Amygdala (tissue), 56 donors: ENCODE measurements around the gene ANO2.
A peak's percentile ranks its signal among the peaks of the same experiment; 100 is the strongest.

Source experiments
- DNase-seq, 56 donors: peaks; one replicate each; lab custom pipeline; 2025; lab: John Stamatoyannopoulos, UW

The ANO2 gene

DNA sequence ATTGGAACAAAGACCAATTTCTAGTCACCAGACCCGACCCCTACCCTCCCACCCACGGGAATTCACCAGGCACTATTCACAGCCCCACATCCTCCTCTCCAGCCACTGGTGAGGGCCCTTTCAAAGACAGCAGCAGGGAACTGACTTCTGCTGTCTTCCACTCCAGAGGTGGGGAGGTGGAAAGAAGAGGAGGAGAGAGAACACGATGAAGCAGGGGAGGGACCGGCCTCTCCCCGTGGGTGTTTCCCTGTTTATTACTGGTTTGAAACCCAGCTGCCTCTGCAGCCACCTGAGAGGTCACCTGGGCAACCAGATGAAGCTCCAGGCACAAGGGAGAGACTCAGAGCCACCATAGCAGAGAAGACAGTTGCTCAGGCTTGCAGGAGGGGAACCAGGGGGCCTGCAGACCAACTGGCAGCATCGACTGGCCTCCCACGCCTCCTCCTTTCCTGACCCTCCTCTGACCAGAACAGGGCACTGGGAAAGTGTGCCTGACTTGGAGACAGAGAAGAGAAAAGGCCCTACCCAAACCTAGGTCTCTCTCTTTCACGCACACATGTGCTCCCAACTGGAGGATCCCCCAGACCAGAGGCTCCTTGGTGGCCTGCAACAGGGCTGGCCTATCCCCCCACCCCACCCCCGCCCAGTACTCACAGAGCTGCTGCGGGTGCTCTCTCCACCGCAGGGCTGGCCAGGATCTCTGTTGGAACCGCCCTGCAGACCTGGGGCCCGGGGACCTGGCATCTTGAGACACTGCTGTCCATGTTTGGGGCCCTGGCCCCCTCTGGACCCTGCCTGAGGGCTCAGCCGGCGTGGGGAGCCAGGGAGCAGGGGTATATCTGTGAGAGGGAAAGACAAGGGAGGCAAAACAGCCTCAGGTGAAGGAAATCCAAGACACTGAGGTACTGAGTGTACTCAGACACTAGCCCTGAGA is 22.8 kb downstream of the ANO2 start:
- DNase-seq = no peak

DNA sequence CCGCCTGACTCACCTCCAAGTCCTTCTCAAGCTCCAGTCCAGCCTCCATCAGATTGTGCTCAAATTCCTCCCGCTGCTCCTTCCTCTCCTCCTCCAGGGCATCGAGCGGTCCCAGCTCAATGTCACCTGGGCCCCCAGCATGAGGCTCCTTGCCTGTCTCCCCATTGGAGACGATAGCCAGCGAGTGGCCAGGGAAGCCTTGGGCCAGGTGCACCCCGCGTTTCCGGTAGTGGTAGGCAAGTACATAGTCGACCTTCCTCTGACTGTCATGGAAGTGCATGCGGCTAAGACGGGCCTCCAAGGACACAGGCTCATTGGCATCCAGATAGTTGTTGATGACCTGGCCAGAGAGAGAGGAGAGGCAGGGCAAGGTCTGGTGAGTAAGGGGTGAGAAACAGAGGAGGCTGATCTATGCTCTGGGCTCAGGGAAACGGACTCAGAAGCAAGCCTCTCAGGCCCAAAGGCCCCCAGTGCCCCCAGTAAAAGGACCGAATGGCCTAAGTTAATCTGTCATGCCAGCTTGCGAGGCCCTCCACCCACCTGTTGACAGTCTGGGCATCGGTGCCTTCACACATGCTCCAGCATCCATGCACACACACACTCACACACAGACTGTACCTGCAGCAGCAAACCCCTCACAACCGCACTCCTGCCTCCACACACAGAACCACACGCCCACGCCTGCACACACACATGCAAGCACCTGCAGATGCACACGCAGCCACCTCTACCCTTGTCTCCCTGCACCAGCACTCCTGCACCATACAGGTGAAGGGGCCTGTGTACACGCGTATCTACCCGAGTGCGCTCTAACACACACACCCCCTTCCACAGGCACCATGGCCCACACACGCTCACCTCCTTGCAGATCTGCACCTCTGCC is 23.8 kb downstream of the ANO2 start:
- no peak for DNase-seq

DNA sequence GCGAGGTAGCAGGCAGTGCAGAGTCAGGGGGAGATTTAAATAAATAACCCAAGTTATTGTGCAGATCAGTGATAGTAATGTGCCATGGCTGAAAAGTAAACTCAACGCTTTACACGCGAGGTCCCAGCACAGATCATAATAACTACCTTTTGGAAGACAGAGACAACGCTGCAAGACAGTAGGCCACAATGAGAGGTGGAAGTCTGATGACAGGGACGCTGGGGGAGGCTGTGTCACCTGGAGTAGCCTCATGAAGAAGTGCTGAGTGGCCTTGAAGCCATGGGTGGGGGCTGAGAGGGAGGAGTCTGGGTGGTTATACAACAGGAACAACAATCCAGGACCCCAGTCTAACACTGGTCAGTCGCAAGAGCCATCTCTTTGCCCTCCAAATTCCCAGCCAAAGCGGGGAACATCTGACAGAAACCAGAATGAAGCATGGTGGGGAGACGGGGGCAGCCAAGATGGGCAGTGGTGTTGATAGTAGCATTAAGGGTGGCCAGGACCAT is 28.2 kb downstream of the ANO2 start:
- DNase-seq = no peak

DNA sequence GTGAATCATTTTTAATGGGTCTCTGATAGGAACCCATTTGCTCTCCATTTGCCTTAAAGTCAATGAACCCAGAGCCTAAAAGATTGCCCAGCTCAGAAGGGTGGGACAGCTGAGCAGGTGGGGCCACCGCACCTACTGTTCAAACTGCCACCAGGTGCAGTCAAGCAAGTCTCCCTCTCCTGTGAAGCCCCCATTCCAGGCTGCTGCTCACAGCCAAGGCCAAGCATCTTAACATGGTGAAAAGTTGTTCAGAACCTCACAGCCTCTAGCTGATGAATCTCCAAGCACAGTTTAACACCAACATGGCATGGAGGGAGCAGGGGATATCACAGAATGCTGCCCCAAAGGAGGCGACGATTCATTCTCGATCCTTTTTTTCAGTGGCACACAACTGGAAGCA is 29.5 kb downstream of the ANO2 start:
- DNase-seq = no peak

DNA sequence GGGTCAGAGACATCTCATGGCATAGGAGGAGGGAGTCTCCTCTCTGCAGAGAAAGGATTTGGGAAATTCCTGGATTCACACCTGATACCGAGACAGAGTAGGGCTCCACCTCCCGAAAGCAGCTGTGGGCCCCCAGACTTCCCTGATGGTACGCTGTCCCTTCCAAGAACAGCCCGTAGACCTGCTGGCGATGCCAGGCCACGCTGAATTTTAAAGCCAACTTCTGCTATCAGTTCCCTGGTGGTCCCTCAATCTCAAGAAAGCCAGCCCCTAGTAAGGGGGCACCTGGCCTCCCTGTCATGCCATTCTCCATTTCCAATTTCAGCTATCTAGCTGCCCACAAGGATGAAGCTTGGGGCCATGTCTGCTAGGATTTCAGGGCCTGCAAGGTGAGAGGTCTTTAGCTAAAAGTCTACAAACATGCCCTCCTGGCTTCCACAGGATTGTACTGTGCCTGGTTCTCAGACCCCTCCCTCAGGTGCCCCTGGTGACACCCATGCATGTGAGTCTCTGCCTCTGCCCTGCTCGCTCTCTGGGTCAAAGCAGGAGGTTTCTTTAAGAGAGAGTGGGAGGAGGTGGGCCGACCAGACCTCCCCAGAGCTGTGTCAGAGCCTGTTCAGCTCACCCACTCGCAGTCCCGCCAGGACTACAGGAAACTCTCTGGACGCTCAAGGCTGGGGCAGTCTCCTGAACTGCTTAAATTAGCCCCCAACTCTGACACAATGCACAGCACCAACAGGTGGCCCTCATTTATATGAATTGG is 30.5 kb downstream of the ANO2 start:
- DNase-seq = no peak

DNA sequence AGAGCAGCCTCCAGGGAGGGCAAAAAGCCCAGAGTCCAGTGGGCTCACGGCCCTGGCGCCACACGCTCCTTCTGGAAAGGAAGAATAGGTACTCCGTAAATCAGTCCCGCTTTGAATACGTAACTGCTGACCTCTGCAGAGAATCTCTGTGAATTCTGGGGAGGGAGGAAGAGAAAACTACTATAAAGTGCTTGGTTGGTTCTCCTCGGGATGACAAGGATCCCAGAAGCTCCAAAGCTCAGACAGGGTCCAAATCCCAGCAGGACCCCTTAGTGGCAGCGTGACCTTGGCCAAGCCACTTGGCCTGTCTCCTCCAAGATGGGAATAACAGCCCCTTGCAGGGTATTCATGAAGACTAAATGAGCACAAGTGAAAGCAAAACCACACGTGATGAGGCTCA is 31.7 kb downstream of the ANO2 start:
- peak in 2 of 56 donors; percentile 5 to 22 for DNase-seq

DNA sequence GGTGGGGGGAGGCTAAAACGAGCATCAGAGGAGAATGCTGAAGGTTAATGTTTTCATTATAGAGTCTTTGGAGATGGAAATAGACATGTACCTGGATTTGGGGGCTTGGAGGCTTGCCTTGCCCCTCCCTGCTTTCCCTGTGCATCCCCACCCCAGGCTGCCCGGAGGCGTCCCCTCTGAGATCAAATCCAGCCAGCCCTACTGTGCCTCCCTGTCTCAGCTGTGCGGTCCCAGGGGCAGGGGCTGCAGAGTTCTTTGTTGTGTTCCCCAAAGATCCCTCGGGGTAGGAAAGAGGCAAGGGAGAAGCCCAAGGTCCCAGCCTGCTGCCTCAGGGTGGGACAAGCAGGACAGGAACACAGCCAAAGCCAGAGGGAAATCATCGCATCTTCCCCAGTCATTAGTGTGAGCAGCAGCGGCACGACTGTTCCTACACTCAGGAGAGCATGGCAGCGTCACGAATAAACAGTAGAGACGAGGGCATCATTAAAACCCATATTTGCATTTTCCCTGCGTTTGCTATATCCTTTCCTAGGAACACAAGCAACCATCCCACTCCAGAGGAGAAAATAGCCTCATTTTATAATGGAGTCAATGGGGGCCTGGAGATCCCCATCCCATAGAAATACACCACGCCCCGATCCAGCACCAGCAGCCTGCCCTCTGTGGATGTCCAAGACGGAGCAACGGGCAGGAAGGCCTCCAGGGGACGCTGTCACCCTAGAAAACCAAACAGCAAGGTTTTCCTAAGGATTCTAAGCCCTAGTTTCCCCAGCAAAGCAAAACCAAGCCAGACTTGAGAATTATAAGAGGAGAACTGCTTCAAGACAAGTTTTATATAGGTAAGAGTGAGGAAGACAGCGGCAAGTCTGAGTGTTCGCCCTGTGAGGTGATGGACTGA is 32.4 kb downstream of the ANO2 start:
- no peak for DNase-seq

DNA sequence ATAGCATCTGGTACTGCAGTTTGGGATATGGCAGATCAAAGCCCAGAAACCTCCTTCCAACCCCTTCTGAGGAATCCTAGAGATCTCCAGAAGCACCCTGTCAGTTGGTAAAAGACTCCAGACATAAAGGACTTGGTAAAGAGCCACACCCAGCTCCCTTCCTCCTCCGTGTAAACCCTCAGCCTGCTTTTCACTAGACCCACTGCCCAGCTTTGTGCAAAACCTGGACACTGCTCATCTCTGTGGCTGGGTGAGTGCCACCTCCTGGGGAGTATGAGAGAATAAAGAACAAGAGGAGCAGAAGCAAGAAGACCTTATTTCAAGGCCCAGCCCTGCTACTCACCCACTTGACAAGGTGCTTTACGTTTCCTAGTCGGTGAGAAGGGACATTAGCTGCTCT is 33.0 kb downstream of the ANO2 start:
- no peak for DNase-seq

DNA sequence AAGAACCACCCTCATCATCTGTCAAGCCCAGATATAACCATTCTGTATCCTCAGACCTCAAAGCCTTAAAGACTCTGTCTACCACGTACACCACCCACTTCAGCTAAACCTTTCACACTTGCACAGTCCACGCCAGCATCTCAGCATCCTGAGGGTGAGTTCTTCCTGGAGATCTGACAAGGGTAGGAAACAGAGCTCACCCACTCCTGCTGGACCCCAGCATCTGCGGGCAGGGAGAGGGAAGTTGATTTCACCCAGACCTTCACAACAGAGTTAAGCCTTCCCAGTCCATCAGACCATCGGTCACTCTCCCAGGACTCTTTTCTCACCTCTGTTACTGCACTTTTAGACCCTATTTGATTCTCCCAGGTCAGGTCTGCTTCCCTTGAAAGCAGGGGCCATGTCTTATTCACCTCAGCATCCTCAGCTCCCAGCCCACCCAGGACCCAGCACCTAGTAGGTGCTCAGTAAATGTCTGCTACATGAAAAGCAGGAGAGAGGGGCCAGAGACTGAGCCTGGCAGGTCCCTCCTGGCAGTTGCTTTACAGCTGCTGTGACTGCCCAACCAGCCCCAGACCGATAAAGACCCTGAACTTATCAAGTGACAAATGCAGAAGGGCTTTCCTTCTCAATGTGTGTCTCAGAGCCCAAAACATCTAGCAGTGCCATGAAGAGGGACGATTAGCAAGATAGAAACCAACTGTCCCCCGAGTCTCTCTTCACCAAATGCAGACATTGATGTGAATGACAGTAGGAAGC is 34.1 kb downstream of the ANO2 start:
- DNase-seq = no peak

DNA sequence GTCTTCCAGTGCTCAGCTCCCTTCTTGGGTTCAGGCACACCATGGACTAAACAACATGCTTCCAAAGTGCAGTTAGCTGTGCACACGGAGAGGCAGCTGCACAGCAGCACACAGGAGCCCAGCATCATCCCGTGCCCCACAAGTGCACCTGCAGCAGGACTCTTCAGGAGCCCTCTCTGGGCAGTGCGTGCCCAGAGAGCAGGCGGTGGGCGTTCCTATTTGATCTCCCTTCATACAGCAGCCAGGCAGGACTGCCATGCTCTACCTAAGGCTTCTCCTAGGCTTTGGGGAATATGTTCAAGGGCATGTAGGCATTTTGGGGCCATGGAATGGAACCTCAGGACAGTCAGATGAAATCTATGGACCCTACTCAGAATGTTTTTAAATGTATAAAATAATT is 35.5 kb downstream of the ANO2 start:
- no peak for DNase-seq

DNA sequence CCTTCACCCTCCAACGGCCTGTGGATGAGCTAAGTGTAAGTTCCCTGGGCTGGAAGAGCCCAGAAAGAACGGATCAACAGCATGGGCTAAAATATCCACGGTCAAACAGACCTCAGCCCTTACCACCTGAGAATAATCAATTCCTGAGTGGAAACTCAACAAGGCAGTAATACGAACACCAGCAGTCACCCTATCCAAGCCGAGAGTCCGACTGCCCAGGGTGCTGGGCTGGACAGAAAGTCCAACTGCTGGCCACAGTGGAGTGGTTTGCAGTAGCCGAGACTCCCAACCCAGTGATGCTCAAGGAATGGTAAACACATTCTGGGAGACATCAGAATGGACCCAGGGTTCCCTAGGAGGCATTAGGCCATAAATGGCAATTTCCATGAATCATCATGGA is 36.8 kb downstream of the ANO2 start:
- DNase-seq = no peak

DNA sequence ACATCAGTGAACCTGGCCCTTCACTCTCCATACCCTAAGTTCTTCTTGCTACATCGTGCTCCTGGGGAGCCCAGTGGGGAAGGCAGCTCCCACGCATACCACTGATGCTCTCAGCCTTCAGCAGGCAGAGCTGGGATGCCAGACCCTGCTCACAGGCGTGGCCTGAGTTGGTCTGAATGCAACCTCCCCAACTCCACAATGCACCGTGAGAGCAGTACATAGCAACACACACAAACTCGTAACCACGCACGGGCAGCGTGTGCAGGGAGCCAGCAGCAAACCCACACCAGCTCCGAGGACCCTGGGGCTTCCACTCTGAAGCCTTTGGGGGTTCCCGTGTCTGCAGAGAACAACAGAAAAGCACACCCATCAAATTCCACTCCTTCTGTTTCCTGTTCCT is 37.3 kb downstream of the ANO2 start:
- DNase-seq = no peak

DNA sequence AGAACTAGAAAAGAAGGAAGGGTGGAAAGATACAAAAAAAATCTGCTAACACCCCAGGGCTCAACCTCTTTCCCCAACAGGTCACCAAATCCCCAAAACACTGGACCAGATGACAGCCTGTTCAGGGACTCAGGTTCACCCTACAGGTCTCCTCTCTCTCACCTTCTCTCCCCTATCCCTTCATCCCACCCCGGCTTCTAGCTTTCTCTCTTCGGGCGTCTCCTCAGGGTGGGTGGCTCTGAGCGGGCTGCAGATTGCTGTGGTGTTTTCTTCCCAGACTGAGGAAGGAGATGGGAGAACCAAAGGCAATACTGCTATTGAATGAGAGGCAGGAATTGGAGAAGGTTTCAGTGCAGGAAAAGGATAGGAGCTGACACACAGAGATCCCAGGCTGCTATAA is 39.3 kb downstream of the ANO2 start:
- DNase-seq = no peak

DNA sequence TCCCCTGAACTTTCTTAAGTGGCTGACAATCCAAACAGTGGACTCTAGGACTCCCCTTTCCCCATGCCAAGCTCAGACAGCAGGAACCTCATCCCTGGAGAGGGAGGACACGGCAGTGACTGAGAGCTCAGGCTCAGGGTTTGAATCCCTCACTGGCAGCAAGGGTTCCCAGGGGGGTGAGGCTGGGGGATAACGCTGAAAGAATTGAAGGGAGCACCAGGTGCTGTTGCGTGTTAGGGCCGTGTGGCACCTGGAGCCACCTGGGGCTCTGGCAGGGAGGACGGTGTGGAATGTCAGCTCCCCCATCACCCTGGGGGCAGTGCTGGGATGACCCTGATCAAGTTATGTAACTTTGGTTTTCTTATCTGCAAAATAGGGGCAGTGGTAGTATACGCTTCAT is 40.1 kb downstream of the ANO2 start:
- no peak for DNase-seq

DNA sequence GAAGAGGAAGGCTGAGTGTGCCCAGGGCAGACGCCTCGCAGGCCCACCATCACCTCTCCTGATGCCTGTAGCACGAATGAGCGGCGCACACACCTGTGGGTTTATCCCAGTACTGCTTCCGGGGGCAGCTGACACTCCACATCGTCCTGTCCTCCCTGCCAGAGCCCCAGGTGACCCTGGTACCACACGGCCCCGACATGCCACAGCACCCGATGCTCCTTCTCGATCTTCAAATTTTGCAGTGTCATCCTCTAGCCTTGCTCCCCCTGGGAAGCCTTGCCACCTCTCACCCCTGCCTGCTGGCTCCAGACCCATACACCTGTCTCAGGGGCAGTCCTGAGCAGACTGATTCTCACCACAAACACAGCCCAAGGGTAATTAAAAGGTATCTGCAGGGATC is 40.6 kb downstream of the ANO2 start:
- DNase-seq = no peak

DNA sequence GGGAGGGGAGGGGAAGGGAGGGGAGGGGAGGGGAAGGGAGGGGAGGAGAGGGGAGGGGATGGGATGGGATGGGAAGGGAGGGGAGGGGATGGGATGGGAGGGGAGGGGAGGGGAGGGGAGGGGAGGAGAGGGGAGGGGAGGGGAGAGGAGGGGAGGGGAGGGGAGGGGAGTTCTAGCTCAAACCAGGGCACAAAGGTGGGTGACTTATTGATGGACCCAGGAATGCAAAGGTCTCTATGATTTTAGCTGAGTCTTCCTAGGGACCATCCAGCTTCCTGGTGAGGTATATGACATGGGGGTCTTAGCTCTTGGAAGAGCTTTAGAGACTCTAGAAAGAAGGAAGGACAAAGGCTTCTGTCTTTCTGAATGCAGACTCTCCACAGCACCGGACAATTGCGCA is 42.3 kb downstream of the ANO2 start:
- DNase-seq = no peak

DNA sequence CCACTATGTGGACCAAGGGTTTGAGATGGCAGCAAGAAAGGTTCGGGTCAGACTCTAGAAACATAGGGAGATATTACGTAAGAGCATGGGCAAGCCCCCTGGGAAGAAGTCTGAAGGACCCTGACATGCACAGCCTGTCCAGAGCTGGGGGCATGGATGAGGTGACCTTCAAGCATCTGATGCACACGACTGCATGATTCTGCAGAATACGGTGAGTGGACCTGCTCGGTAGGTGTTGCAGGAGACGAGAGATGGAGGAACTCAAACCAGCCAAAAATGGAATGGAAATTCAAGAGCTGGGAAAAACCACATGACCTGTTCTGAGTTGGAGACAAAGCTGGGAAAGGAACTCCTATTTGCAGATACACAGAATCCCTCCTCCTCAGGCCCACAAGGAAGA is 43.6 kb downstream of the ANO2 start:
- DNase-seq = no peak

DNA sequence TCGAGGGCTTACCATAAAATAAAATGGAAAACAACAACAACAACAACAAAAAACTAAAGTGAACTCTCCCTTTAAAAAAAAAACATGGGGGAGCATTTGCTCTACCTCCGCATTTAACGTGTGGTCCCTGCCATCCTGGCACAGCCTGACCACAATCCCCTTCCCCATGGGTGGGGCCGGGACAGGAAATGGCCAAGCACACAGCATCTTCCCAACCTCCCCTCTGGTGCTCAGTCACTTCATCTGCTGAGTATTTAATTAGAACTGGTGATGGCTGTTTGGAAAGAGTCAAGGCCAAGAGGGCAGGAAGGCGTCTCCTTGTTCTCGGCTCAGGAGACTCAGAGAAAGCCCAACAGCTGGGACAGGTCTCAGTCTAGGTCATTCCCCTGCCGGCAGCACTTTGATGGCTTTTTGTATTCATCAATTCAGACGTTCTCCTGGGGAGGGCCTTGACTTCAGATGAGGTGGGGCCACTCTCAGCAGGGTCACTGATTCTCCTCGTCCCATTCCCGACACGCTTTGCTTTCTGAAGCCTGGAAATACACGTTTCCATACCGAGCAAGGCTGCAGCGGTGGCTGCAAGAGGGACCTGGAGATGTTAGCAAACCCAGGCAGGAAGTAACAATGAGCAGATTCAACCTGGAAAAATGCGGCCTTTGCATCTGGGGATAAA is 44.4 kb downstream of the ANO2 start:
- DNase-seq = no peak
